Myocyte (in vitro differentiated cells): ENCODE data around the gene FAR1. TPM values are rescaled to one million over a fixed set of nuclear protein-coding genes. Genes with fewer than 3 reads are reported as not detected.
"Not testable (repeated sequence)": the region's sequence is repeated elsewhere in the genome, so short reads cannot be mapped to it uniquely, and the experiment has no call there.

Experiments
- DNase-seq: peaks from one replicate; pipeline ENCODE4 v3.0.0-alpha.2; 2012; ENCODE audit warnings: low read depth
- total RNA-seq: library from RNA; depleted of rRNA; stranded (reverse); fragments of >200 nt; gene quantifications from 2 replicates; pipeline ENCODE4 v1.2.3, GENCODE V29; 2014

The FAR1 gene
- total RNA-seq, 1 donor from 2014 or later: 46.3 TPM

GRCh38 chr11:13702071-13702470 lies 33.6 kb downstream of the FAR1 start:
- DNase-seq: no peak

GRCh38 chr11:13705710-13706109 lies 37.2 kb downstream of the FAR1 start:
- DNase-seq: no peak

- no peak for DNase-seq
Observed at GRCh38 chr11:13713982-13714381, 45.5 kb downstream of the FAR1 start.

GRCh38 chr11:13717331-13717730 lies 48.9 kb downstream of the FAR1 start:
- DNase-seq: peak; percentile 30

- DNase-seq: no peak
Observed at GRCh38 chr11:13718394-13718793, 49.9 kb downstream of the FAR1 start.

GRCh38 chr11:13720940-13721339 lies 52.5 kb downstream of the FAR1 start:
- no peak for DNase-seq

- DNase-seq: peak; percentile 8
Observed at GRCh38 chr11:13721760-13722159, 53.3 kb downstream of the FAR1 start.

GRCh38 chr11:13726456-13726855 lies 58.0 kb downstream of the FAR1 start:
- DNase-seq: no peak

GRCh38 chr11:13728076-13728475 lies 59.6 kb downstream of the FAR1 start:
- DNase-seq: no peak

- no peak for DNase-seq
Observed at GRCh38 chr11:13734530-13734929, 66.1 kb downstream of the FAR1 start.

GRCh38 chr11:13745165-13745564 lies 76.7 kb downstream of the FAR1 start:
- DNase-seq: no peak

- not testable (repeated sequence) for DNase-seq
Observed at GRCh38 chr11:13753316-13753715, 84.8 kb downstream of the FAR1 start.

- no peak for DNase-seq
Observed at GRCh38 chr11:13759050-13759449, 90.6 kb downstream of the FAR1 start.

- no peak for DNase-seq
Observed at GRCh38 chr11:13760115-13760514, 91.6 kb downstream of the FAR1 start.

GRCh38 chr11:13761250-13761649 lies 92.8 kb downstream of the FAR1 start:
- DNase-seq: no peak

- no peak for DNase-seq
Observed at GRCh38 chr11:13761716-13762115, 93.2 kb downstream of the FAR1 start.

GRCh38 chr11:13762718-13763117 lies 94.2 kb downstream of the FAR1 start:
- no peak for DNase-seq

- no peak for DNase-seq
Observed at GRCh38 chr11:13763341-13763740, 94.9 kb downstream of the FAR1 start.

GRCh38 chr11:13765886-13766285 lies 97.4 kb downstream of the FAR1 start:
- DNase-seq: no peak

- DNase-seq: no peak
Observed at GRCh38 chr11:13767471-13767870, 99.0 kb downstream of the FAR1 start.

GRCh38 chr11:13769188-13769587 lies 100.7 kb downstream of the FAR1 start:
- no peak for DNase-seq

- no peak for DNase-seq
Observed at GRCh38 chr11:13771151-13771550, 102.7 kb downstream of the FAR1 start.

- peak; percentile 76 for DNase-seq
Observed at GRCh38 chr11:13772223-13773046, 104.0 kb downstream of the FAR1 start.
